Measurements from ENCODE around the gene SMARCB1. TPM values are rescaled to one million over a fixed set of nuclear protein-coding genes. Genes with fewer than 3 reads are reported as not detected.

Gene SMARCB1
- polyA plus RNA-seq, 1 donor (not counting 4 experiments of a cell fraction or from before 2014, with no cell fraction given) = 95.2 TPM

- DNase-seq (ENCODE audit: low read depth, low spot score) = no peak
- Histone ChIP-seq H3K4me2 (ENCODE audit: control insufficient read depth, extremely low read depth, insufficient read depth, low read depth, low read length) (no peak overlapping the region), H3K79me2 (ENCODE audit: control insufficient read depth, insufficient read depth, low read length) (peaks cover 5% of the 10 kb centered on the region), H3K4me3 (ENCODE audit: control insufficient read depth in 2 of 3, extremely low read depth in 1 of 3, insufficient read depth in 2 of 3, low read depth in 1 of 3, low read length in 3 of 3) (no peak overlapping the region), H4K20me1 (ENCODE audit: control insufficient read depth, extremely low read depth, insufficient read depth, low read length) (no peaks in the 10 kb centered on the region), H3K36me3 (ENCODE audit: control insufficient read depth in 2 of 2, extremely low read depth in 1 of 2, insufficient read depth in 2 of 2, low read length in 2 of 2) (peaks cover 48 to 59% of the 10 kb centered on the region in 2 experiments), H3K4me1 (ENCODE audit: control insufficient read depth, extremely low read depth, insufficient read depth, low read length) (peaks cover 8% of the 10 kb centered on the region), H3K27me3 (ENCODE audit: control insufficient read depth, extremely low read depth, insufficient read depth, low read length) (no peaks in the 10 kb centered on the region), H3K27ac (ENCODE audit: control insufficient read depth, insufficient read depth, low read length) (no peak overlapping the region), H3K9ac (ENCODE audit: control insufficient read depth, extremely low read depth, insufficient read depth, low read length) (no peak overlapping the region), H3K9me1 (ENCODE audit: control insufficient read depth, extremely low read depth, insufficient read depth, low read length) (peaks cover 2% of the 10 kb centered on the region), H2AFZ (ENCODE audit: control insufficient read depth, low read length) (no peak overlapping the region), H3K9me3 (ENCODE audit: control insufficient read depth, low read depth, low read length) (no peaks in the 10 kb centered on the region)
- no peak for TF ChIP-seq EZH2 (IDR thresholded peaks at IDR 0.05; ENCODE audit: low read length)
- TF ChIP-seq, protein P1, sequence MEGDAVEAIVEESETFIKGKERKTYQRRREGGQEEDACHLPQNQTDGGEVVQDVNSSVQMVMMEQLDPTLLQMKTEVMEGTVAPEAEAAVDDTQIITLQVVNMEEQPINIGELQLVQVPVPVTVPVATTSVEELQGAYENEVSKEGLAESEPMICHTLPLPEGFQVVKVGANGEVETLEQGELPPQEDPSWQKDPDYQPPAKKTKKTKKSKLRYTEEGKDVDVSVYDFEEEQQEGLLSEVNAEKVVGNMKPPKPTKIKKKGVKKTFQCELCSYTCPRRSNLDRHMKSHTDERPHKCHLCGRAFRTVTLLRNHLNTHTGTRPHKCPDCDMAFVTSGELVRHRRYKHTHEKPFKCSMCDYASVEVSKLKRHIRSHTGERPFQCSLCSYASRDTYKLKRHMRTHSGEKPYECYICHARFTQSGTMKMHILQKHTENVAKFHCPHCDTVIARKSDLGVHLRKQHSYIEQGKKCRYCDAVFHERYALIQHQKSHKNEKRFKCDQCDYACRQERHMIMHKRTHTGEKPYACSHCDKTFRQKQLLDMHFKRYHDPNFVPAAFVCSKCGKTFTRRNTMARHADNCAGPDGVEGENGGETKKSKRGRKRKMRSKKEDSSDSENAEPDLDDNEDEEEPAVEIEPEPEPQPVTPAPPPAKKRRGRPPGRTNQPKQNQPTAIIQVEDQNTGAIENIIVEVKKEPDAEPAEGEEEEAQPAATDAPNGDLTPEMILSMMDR (optimal IDR thresholded peaks at IDR 0.05 in 1 of 3, IDR thresholded peaks at IDR 0.05 in 1 of 3, conservative IDR thresholded peaks at IDR 0.05 in 1 of 3; ENCODE audit: extremely low read depth in 1 of 3, insufficient read depth in 2 of 3, low read length in 3 of 3) = no peak
- no peak for FAIRE-seq
- dilution Hi-C loops (cut with MboI; ENCODE audit: extremely low pct_ligation_motif_present, low sequenced_read_pairs) = no loop called here
Measured at GRCh38 chr22:23827351-23827995, 40.7 kb downstream of the SMARCB1 start.

GRCh38 chr22:23828800-23829680 lies 42.3 kb downstream of the SMARCB1 start:
- no peak overlapping the region for H3K27ac ChIP-seq (ENCODE audit: control insufficient read depth, insufficient read depth, low read length)
- H4K20me1 ChIP-seq (ENCODE audit: control insufficient read depth, extremely low read depth, insufficient read depth, low read length) = no peaks in the 10 kb centered on the region
- no peak overlapping the region for H3K9ac ChIP-seq (ENCODE audit: control insufficient read depth, extremely low read depth, insufficient read depth, low read length)
- no peak overlapping the region for H3K4me3 ChIP-seq (ENCODE audit: control insufficient read depth in 2 of 3, extremely low read depth in 1 of 3, insufficient read depth in 2 of 3, low read depth in 1 of 3, low read length in 3 of 3)
- no peaks in the 10 kb centered on the region for H3K9me3 ChIP-seq (ENCODE audit: control insufficient read depth, low read depth, low read length)
- H3K27me3 ChIP-seq (ENCODE audit: control insufficient read depth, extremely low read depth, insufficient read depth, low read length) = no peaks in the 10 kb centered on the region
- peaks cover 2% of the 10 kb centered on the region for H3K9me1 ChIP-seq (ENCODE audit: control insufficient read depth, extremely low read depth, insufficient read depth, low read length)
- H3K4me2 ChIP-seq (ENCODE audit: control insufficient read depth, extremely low read depth, insufficient read depth, low read depth, low read length) = no peak overlapping the region
- H3K4me1 ChIP-seq (ENCODE audit: control insufficient read depth, extremely low read depth, insufficient read depth, low read length) = peaks cover 8% of the 10 kb centered on the region
- FAIRE-seq (no peak), DNase-seq (ENCODE audit: low read depth, low spot score) (no peak)
- H3K36me3 ChIP-seq (ENCODE audit: control insufficient read depth in 2 of 2, extremely low read depth in 1 of 2, insufficient read depth in 2 of 2, low read length in 2 of 2) = peaks cover 46 to 63% of the 10 kb centered on the region in 2 experiments
- TF ChIP-seq, protein P1 (optimal IDR thresholded peaks at IDR 0.05 in 1 of 3, IDR thresholded peaks at IDR 0.05 in 1 of 3, conservative IDR thresholded peaks at IDR 0.05 in 1 of 3; ENCODE audit: extremely low read depth in 1 of 3, insufficient read depth in 2 of 3, low read length in 3 of 3) = no peak
- no peak for TF ChIP-seq EZH2 (IDR thresholded peaks at IDR 0.05; ENCODE audit: low read length)
- dilution Hi-C loops (cut with MboI; ENCODE audit: extremely low pct_ligation_motif_present, low sequenced_read_pairs) = no loop called here
- no peak overlapping the region for H2AFZ ChIP-seq (ENCODE audit: control insufficient read depth, low read length)
- H3K79me2 ChIP-seq (ENCODE audit: control insufficient read depth, insufficient read depth, low read length) = peaks cover 5% of the 10 kb centered on the region

All from keratinocyte (primary cell).